Fibroblast of skin of left quadriceps (primary cell): ENCODE measurements around the gene SRM.
"Not testable (repeated sequence)": the region's sequence is repeated elsewhere in the genome, so short reads cannot be mapped to it uniquely, and the experiment has no call there.

Experiments used
- DNase-seq, 2 experiments: peaks; one replicate each; pipeline ENCODE4 v3.0.0-alpha.2; 2013; ENCODE audit warnings: low read depth in 2 of 2

Gene SRM

GRCh38 chr1:11064942-11065341, 5.1 kb upstream of the SRM start:
- no peak for DNase-seq

- not testable (repeated sequence) for DNase-seq
Observed at GRCh38 chr1:11063937-11064537, 4.2 kb upstream of the SRM start.

GRCh38 chr1:11062965-11063401, 3.2 kb upstream of the SRM start:
- DNase-seq = peak in 1 of 2 experiments; percentile 20

GRCh38 chr1:11061652-11062365, 2.0 kb upstream of the SRM start:
- no peak for DNase-seq

- DNase-seq = no peak
Observed at GRCh38 chr1:11059155-11059967, 457 bp downstream of the SRM start.

GRCh38 chr1:11058595-11059154, 1.1 kb downstream of the SRM start:
- DNase-seq = no peak

GRCh38 chr1:11058026-11058425, 1.8 kb downstream of the SRM start:
- no peak for DNase-seq

- DNase-seq = no peak
Observed at GRCh38 chr1:11057477-11057876, 2.3 kb downstream of the SRM start.

GRCh38 chr1:11056504-11056903, 3.3 kb downstream of the SRM start:
- no peak for DNase-seq

GRCh38 chr1:11055676-11056075, 4.1 kb downstream of the SRM start:
- DNase-seq = no peak

- DNase-seq = no peak
Observed at GRCh38 chr1:11054666-11055065, 5.2 kb downstream of the SRM start.

- DNase-seq = no peak
Observed at GRCh38 chr1:11054181-11054580, 5.6 kb downstream of the SRM start.

GRCh38 chr1:11053758-11054137, 6.1 kb downstream of the SRM start:
- DNase-seq = no peak

- no peak for DNase-seq
Observed at GRCh38 chr1:11052839-11053757, 6.7 kb downstream of the SRM start.

GRCh38 chr1:11051781-11052511, 7.9 kb downstream of the SRM start:
- no peak for DNase-seq

GRCh38 chr1:11051121-11051520, 8.7 kb downstream of the SRM start:
- not testable (repeated sequence) for DNase-seq

GRCh38 chr1:11046625-11047365, 13.0 kb downstream of the SRM start, which contains the start of gene MASP2:
MASP2 (minus strand) TSS chr1:11047239; CDS start chr1:11047207, 32 bp downstream.
- no peak for DNase-seq

- DNase-seq = no peak
Observed at GRCh38 chr1:11046270-11046566, 13.6 kb downstream of the SRM start.

GRCh38 chr1:11045428-11046269, 14.2 kb downstream of the SRM start:
- no peak for DNase-seq
